SK-N-SH treated with all-trans-retinoic acid at 6 μM for 48 hours (cell line): ENCODE measurements around the gene CFAP97D1.

Experiments used
- ARNTL ChIP-seq: fragments of 450-650 bp; formaldehyde crosslinking; IDR thresholded peaks from 2 replicates; pipeline ENCODE4 v1.5.0; 2020; ENCODE audit warnings: low read depth, mild to moderate bottlenecking, moderate library complexity, borderline replicate concordance
- CSRNP3 ChIP-seq: fragments of 250-450 bp; sonication (Bioruptor Pico); IDR thresholded peaks from 2 replicates; pipeline ENCODE4 v1.5.1; 2021; ENCODE audit warnings: mild to moderate bottlenecking, moderate library complexity
- ESRRG ChIP-seq: fragments of 250-450 bp; sonication (Bioruptor Pico); IDR thresholded peaks from 2 replicates; pipeline ENCODE4 v1.6.1; 2021; ENCODE audit warnings: mild to moderate bottlenecking
- PATZ1 ChIP-seq: fragments of 250-450 bp; sonication (Bioruptor Pico); IDR thresholded peaks from 2 replicates; pipeline ENCODE4 v1.8.0; 2020; ENCODE audit warnings: mild to moderate bottlenecking, moderate library complexity, borderline replicate concordance
- TSHZ2 ChIP-seq: fragments of 250-450 bp; sonication (Bioruptor Pico); IDR thresholded peaks from 2 replicates; pipeline ENCODE4 v1.5.0; 2020; ENCODE audit warnings: mild to moderate bottlenecking, moderate library complexity
- ZFP30 ChIP-seq: fragments of 450-650 bp; formaldehyde crosslinking; IDR thresholded peaks from 2 replicates; pipeline ENCODE4 v1.5.0; 2022; ENCODE audit warnings: mild to moderate bottlenecking, moderate library complexity

- no peak for TF ChIP-seq TSHZ2 (CRISPR knock-in tag)
- TF ChIP-seq ZFP30: no peak
- no peak for TF ChIP-seq PATZ1 (CRISPR knock-in tag)
- TF ChIP-seq ARNTL (CRISPR knock-in tag): no peak
- no peak for TF ChIP-seq CSRNP3
- no peak for TF ChIP-seq ESRRG (CRISPR knock-in tag)
These were observed 33.8 kb downstream of the CFAP97D1 start for GRCh38 chr17:43814026-43814425.
